Measurements from ENCODE around the gene TNRC18. TPM values are rescaled to one million over a fixed set of nuclear protein-coding genes. Genes with fewer than 3 reads are reported as not detected.

The TNRC18 gene
- polyA plus RNA-seq, 1 donor from 2014 or later, result 23.6 TPM

DNA sequence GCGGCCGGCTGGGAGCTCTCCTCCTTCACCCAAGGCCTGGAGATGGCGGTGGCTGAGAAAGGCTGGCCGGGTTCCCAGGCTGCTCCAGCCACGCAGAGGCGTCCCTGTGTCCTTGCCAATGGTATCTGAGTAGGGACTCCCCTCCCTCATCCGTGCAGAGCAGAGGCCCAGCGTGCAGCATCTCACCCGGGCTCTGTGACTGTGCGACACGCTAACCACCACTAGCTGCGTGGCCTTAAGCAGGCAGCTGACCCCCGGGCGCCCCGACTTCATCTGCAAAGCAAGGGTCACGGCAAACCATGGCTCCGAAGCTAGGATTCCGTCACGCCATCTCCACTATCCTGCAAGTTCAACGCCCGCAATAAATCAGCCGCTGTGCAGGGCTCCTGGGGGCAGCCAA lies 47.2 kb upstream of the TNRC18 start:
- Histone ChIP-seq H3K9me2 (ENCODE audit: insufficient read depth, low read length) (no peaks in the 10 kb centered on the region), H4K20me1 (ENCODE audit: insufficient read depth) (no peaks in the 10 kb centered on the region), H3K9ac (ENCODE audit: low read length) (no peak overlapping the region), H3K27me3 (ENCODE audit: insufficient read depth, low read depth, low read length) (no peaks in the 10 kb centered on the region), H3K9me3 (ENCODE audit: low read length) (no peaks in the 10 kb centered on the region), H3K4me3 (ENCODE audit: low read length) (no peak overlapping the region), H3K27ac (ENCODE audit: low read length) (no peak overlapping the region), H2AFZ (ENCODE audit: low read depth, low read length) (no peak overlapping the region), H3K36me3 (ENCODE audit: insufficient read depth, low read length) (no peaks in the 10 kb centered on the region), H3K79me2 (replicated peaks; ENCODE audit: insufficient read depth, low read length) (no peaks in the 10 kb centered on the region), H3F3A (ENCODE audit: insufficient read depth, low read length, poor library complexity, severe bottlenecking) (no peaks in the 10 kb centered on the region), H3K4me2 (ENCODE audit: low read length) (no peak overlapping the region)
- TF ChIP-seq, protein P1, sequence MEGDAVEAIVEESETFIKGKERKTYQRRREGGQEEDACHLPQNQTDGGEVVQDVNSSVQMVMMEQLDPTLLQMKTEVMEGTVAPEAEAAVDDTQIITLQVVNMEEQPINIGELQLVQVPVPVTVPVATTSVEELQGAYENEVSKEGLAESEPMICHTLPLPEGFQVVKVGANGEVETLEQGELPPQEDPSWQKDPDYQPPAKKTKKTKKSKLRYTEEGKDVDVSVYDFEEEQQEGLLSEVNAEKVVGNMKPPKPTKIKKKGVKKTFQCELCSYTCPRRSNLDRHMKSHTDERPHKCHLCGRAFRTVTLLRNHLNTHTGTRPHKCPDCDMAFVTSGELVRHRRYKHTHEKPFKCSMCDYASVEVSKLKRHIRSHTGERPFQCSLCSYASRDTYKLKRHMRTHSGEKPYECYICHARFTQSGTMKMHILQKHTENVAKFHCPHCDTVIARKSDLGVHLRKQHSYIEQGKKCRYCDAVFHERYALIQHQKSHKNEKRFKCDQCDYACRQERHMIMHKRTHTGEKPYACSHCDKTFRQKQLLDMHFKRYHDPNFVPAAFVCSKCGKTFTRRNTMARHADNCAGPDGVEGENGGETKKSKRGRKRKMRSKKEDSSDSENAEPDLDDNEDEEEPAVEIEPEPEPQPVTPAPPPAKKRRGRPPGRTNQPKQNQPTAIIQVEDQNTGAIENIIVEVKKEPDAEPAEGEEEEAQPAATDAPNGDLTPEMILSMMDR (IDR thresholded peaks at IDR 0.05; ENCODE audit: poor library complexity, severe bottlenecking), result no peak
- TF ChIP-seq TAF1 (IDR thresholded peaks at IDR 0.05; ENCODE audit: low read depth) (no peak), RAD21 (conservative IDR thresholded peaks at IDR 0.05) (no peak), MXI1 (conservative IDR thresholded peaks at IDR 0.05; ENCODE audit: poor library complexity, severe bottlenecking) (no peak)

DNA sequence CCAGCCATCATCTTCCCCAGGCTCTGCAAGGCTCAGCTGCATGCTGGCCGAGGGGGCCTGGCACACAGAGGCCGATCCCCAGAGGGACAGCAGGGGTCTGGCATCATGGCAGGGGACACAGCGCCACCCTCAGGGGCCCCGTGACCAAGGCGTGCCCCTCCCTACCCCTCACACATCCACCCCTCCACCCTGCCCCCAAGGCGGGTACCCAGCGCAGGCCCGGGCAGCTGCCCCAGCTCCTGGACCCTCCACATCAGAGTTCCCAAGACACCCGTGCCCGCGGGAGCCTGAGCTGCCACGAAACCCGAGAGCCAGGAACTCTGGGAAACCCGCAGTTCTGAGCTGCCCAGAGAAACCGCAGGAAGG lies 46.5 kb upstream of the TNRC18 start:
- H3K79me2 ChIP-seq (replicated peaks; ENCODE audit: insufficient read depth, low read length), result no peaks in the 10 kb centered on the region

More for the DNA sequence above, 46.5 kb upstream of the TNRC18 start:
- no peaks in the 10 kb centered on the region for H3F3A ChIP-seq (ENCODE audit: insufficient read depth, low read length, poor library complexity, severe bottlenecking)
- H3K9me3 ChIP-seq (ENCODE audit: low read length), result no peaks in the 10 kb centered on the region
- H3K4me2 ChIP-seq (ENCODE audit: low read length), result no peak overlapping the region
- no peaks in the 10 kb centered on the region for H4K20me1 ChIP-seq (ENCODE audit: insufficient read depth)
- no peak overlapping the region for H2AFZ ChIP-seq (ENCODE audit: low read depth, low read length)
- no peak overlapping the region for H3K27ac ChIP-seq (ENCODE audit: low read length)
- no peaks in the 10 kb centered on the region for H3K9me2 ChIP-seq (ENCODE audit: insufficient read depth, low read length)
- no peak overlapping the region for H3K4me3 ChIP-seq (ENCODE audit: low read length)
- no peaks in the 10 kb centered on the region for H3K36me3 ChIP-seq (ENCODE audit: insufficient read depth, low read length)
- H3K27me3 ChIP-seq (ENCODE audit: insufficient read depth, low read depth, low read length), result no peaks in the 10 kb centered on the region
- no peak for TF ChIP-seq RAD21 (conservative IDR thresholded peaks at IDR 0.05)
- no peak for TF ChIP-seq TAF1 (IDR thresholded peaks at IDR 0.05; ENCODE audit: low read depth)
- TF ChIP-seq, protein P2, sequence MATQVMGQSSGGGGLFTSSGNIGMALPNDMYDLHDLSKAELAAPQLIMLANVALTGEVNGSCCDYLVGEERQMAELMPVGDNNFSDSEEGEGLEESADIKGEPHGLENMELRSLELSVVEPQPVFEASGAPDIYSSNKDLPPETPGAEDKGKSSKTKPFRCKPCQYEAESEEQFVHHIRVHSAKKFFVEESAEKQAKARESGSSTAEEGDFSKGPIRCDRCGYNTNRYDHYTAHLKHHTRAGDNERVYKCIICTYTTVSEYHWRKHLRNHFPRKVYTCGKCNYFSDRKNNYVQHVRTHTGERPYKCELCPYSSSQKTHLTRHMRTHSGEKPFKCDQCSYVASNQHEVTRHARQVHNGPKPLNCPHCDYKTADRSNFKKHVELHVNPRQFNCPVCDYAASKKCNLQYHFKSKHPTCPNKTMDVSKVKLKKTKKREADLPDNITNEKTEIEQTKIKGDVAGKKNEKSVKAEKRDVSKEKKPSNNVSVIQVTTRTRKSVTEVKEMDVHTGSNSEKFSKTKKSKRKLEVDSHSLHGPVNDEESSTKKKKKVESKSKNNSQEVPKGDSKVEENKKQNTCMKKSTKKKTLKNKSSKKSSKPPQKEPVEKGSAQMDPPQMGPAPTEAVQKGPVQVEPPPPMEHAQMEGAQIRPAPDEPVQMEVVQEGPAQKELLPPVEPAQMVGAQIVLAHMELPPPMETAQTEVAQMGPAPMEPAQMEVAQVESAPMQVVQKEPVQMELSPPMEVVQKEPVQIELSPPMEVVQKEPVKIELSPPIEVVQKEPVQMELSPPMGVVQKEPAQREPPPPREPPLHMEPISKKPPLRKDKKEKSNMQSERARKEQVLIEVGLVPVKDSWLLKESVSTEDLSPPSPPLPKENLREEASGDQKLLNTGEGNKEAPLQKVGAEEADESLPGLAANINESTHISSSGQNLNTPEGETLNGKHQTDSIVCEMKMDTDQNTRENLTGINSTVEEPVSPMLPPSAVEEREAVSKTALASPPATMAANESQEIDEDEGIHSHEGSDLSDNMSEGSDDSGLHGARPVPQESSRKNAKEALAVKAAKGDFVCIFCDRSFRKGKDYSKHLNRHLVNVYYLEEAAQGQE (IDR thresholded peaks at IDR 0.05; ENCODE audit: borderline replicate concordance), result no peak
- no peak for TF ChIP-seq MXI1 (conservative IDR thresholded peaks at IDR 0.05; ENCODE audit: poor library complexity, severe bottlenecking)
- TF ChIP-seq, protein P1 (IDR thresholded peaks at IDR 0.05; ENCODE audit: poor library complexity, severe bottlenecking), result no peak
- TF ChIP-seq POLR2AphosphoS5 (IDR thresholded peaks at IDR 0.05), result no peak
- no peak for TF ChIP-seq SMC3 (conservative IDR thresholded peaks at IDR 0.05; ENCODE audit: poor library complexity)
- no peak for TF ChIP-seq EP300 (conservative IDR thresholded peaks at IDR 0.05; ENCODE audit: poor library complexity, severe bottlenecking)
- no peak for TF ChIP-seq EZH2 (IDR thresholded peaks at IDR 0.05; ENCODE audit: borderline replicate concordance, insufficient read depth, low read length, poor library complexity, severe bottlenecking)
- H3K9ac ChIP-seq (ENCODE audit: low read length), result no peak overlapping the region
